Keratinocyte (primary cell): ENCODE measurements around the gene AHRR. TPM values are rescaled to one million over a fixed set of nuclear protein-coding genes. Genes with fewer than 3 reads are reported as not detected.

ENCODE experiments used
- DNase-seq: peaks from one replicate; pipeline ENCODE4 v3.0.0-alpha.2; 2011; ENCODE audit warnings: low read depth, missing footprints, low spot score
- FAIRE-seq: peaks from 2 replicates; lab custom pipeline; 2011; peaks lifted over from hg19 to GRCh38; lab: Jason Lieb, UNC
- H2AFZ ChIP-seq: 2 replicates; pipeline ENCODE4 v1.6.0; 2012; ENCODE audit warnings: low read length, control low read depth, inconsistent platforms; ENCODE audit not compliant: control insufficient read depth
- H3K27ac ChIP-seq: 2 replicates; pipeline ENCODE4 v1.5.1; 2011; ENCODE audit warnings: low read length; ENCODE audit not compliant: control insufficient read depth, insufficient read depth
- H3K27me3 ChIP-seq: 3 replicates; pipeline ENCODE4 v1.6.0; 2011; ENCODE audit warnings: low read length; ENCODE audit not compliant: control insufficient read depth, insufficient read depth; ENCODE audit errors: extremely low read depth
- H3K36me3 ChIP-seq, 2 experiments: 2 replicates in 1 of 2; 3 replicates in 1 of 2; pipeline ENCODE4 v1.5.1; 2011; ENCODE audit warnings: low read length in 2 of 2, mild to moderate bottlenecking in 1 of 2; ENCODE audit not compliant: control insufficient read depth in 2 of 2, insufficient read depth in 2 of 2; ENCODE audit errors: extremely low read depth in 1 of 2
- H3K4me1 ChIP-seq: 3 replicates; pipeline ENCODE4 v1.5.1; 2011; ENCODE audit warnings: low read length; ENCODE audit not compliant: control insufficient read depth, insufficient read depth; ENCODE audit errors: extremely low read depth
- H3K4me2 ChIP-seq: 3 replicates; pipeline ENCODE4 v1.6.0; 2011; ENCODE audit warnings: low read depth, low read length; ENCODE audit not compliant: control insufficient read depth, insufficient read depth; ENCODE audit errors: extremely low read depth
- H3K4me3 ChIP-seq, 3 experiments: fragments of 200-600 bp in 1 of 3; sonication (generic) in 1 of 3; 2 replicates in 2 of 3; 3 replicates in 1 of 3; pipeline ENCODE4 v1.5.1; 2011 to 2016; ENCODE audit warnings: low read length in 3 of 3, mild to moderate bottlenecking in 3 of 3, control low read depth in 2 of 3, inconsistent platforms in 1 of 3, low read depth in 1 of 3, mixed read lengths in 1 of 3, mixed run types in 1 of 3, moderate library complexity in 1 of 3; ENCODE audit not compliant: control insufficient read depth in 2 of 3, insufficient read depth in 2 of 3; ENCODE audit errors: extremely low read depth in 1 of 3
- H3K79me2 ChIP-seq: 2 replicates; pipeline ENCODE4 v1.6.0; 2012; ENCODE audit warnings: low read length; ENCODE audit not compliant: control insufficient read depth, insufficient read depth
- H3K9ac ChIP-seq: 3 replicates; pipeline ENCODE4 v1.6.0; 2011; ENCODE audit warnings: low read length; ENCODE audit not compliant: control insufficient read depth, insufficient read depth; ENCODE audit errors: extremely low read depth
- H3K9me1 ChIP-seq: 3 replicates; pipeline ENCODE4 v1.6.0; 2011; ENCODE audit warnings: low read length; ENCODE audit not compliant: control insufficient read depth, insufficient read depth; ENCODE audit errors: extremely low read depth
- H3K9me3 ChIP-seq: 2 replicates; pipeline ENCODE4 v1.5.1; 2012; ENCODE audit warnings: low read depth, low read length; ENCODE audit not compliant: control insufficient read depth
- H4K20me1 ChIP-seq: 3 replicates; pipeline ENCODE4 v1.6.0; 2011; ENCODE audit warnings: low read length; ENCODE audit not compliant: control insufficient read depth, insufficient read depth; ENCODE audit errors: extremely low read depth
- CTCF ChIP-seq, 3 experiments: IDR thresholded peaks in 1 of 3; conservative IDR thresholded peaks in 1 of 3; optimal IDR thresholded peaks in 1 of 3; 2 replicates in 2 of 3; 3 replicates in 1 of 3; pipeline versions ENCODE3 to v1.5.1; 2011; ENCODE audit warnings: low read length in 3 of 3, mild to moderate bottlenecking in 3 of 3, moderate library complexity in 2 of 3, control low read depth in 1 of 3, inconsistent platforms in 1 of 3; ENCODE audit not compliant: insufficient read depth in 2 of 3; ENCODE audit errors: extremely low read depth in 1 of 3
- EZH2 ChIP-seq: IDR thresholded peaks from one replicate; pipeline ENCODE4 v1.6.1; 2012; ENCODE audit warnings: inconsistent platforms, mild to moderate bottlenecking, low read length, moderate library complexity
- dilution Hi-C: fragments of 300-500 bp; cut with MboI; formaldehyde crosslinking; loops from one replicate; pipeline ENCODE4 v1.7.0; 2020; ENCODE audit warnings: low sequenced_read_pairs; ENCODE audit not compliant: extremely low pct_ligation_motif_present
- polyA plus RNA-seq, 5 experiments: library from polyadenylated mRNA; depleted of rRNA in 3 of 5; stranded (reverse) in 3 of 5; stranded (forward) in 1 of 5; unstranded in 1 of 5; fragments of >200 nt; gene quantifications; 1 replicate in 1 of 5; 2 replicates in 3 of 5; 3 replicates in 1 of 5; pipeline versions ENCODE4 v1.2.1 to v1.2.3, GENCODE V29; 2011 to 2012; ENCODE audit warnings: missing spikeins in 2 of 5, low read depth in 1 of 5, low replicate concordance in 1 of 5

Gene AHRR
- polyA plus RNA-seq, 1 donor (not counting 4 experiments of a cell fraction or from before 2014, with no cell fraction given), result 0.24 TPM

DNA sequence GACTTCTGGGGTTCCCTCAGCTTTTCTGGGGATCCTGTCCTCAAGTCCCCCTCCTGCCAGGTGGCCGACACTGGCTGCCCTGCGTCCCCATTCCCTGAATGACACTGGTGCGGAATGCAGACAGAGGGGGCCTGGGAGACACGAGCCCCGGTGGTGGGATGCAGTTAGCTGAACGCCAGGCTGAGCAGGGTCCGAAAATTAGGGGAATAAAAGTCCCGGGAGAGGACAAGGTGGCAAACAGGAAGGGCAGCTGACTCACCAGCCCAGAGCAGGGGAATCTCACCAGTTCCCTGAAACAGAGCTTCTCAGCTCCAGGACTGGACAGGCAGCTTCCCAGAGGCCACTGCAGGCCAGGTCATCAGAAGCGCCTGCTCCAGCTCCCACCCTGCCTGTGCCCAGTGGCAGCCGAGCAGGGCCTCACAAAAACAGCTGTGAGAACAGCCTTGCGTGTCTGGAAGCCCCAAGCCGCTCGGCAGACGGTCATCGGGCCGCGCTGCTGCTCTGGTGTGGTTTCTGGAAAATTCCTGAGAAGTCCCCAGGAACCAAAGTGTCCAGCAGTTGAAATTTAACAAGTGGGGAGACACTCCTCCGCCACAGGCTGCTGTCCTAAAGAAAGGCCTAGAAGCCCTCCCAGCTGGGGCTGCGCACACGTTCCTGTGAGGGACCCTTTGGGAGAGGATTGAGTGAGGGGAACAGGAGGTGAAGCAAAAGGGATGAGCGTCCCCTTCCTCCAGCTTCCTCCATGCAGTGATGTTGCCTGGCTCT is 73.8 kb downstream of the AHRR start:
- H3K4me2 ChIP-seq, result no peak overlapping the region
- dilution Hi-C loops, result no loop called here
- H3K9ac ChIP-seq, result no peak overlapping the region
- peaks cover 28% of the 10 kb centered on the region for H3K27me3 ChIP-seq
- DNase-seq (no peak), FAIRE-seq (no peak)
- TF ChIP-seq EZH2, result no peak
- no peak for TF ChIP-seq CTCF (optimal IDR thresholded peaks at IDR 0.05 in 1 of 3, IDR thresholded peaks at IDR 0.05 in 1 of 3, conservative IDR thresholded peaks at IDR 0.05 in 1 of 3; ENCODE audit: extremely low read depth in 1 of 3, insufficient read depth in 2 of 3, low read length in 3 of 3)
- no peaks in the 10 kb centered on the region for H3K36me3 ChIP-seq
- H2AFZ ChIP-seq, result no peak overlapping the region
- peaks cover 6% of the 10 kb centered on the region for H3K4me1 ChIP-seq
- no peak overlapping the region for H3K4me3 ChIP-seq
- no peaks in the 10 kb centered on the region for H3K9me3 ChIP-seq
- no peaks in the 10 kb centered on the region for H3K9me1 ChIP-seq
- no peak overlapping the region for H3K27ac ChIP-seq
- H4K20me1 ChIP-seq, result no peaks in the 10 kb centered on the region
- H3K79me2 ChIP-seq, result no peaks in the 10 kb centered on the region

DNA sequence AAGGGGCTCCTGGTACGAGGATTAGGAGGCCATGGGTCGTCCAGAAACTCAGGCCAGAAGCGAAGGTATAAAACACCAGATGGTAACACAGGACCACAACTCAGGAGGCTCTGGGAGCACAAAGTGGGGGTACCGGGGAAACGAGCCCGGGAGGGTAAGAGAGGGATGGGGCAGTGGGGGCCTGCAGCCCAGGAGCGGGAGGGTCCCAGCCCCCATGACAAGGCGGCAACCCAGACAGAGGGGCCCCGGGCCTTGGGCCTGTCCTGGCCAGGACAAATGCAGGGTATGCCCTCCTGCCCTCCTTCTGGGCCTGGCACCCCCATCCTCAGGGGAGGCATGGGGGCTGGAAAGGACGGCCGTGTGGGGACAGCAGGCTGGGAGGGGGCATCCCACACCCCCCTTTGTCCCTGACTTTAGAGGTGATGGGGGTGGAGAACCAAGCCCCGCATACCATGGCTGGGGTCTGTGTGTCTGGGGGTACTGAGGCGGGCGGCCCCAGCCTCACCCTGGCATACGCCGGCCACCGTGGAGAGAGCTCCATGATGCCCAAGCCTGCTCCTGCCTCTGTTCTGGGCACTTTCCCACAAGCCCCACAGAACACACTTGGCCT is 74.5 kb downstream of the AHRR start:
- dilution Hi-C loops, result no loop called here

More for the DNA sequence above, 74.5 kb downstream of the AHRR start:
- Histone ChIP-seq H3K9me1 (no peaks in the 10 kb centered on the region), H3K4me1 (peaks cover 6% of the 10 kb centered on the region), H3K79me2 (no peaks in the 10 kb centered on the region), H3K9me3 (no peaks in the 10 kb centered on the region), H2AFZ (no peak overlapping the region), H3K27ac (no peak overlapping the region), H3K4me2 (no peak overlapping the region), H4K20me1 (no peaks in the 10 kb centered on the region), H3K9ac (no peak overlapping the region), H3K4me3 (no peak overlapping the region), H3K36me3 (no peaks in the 10 kb centered on the region), H3K27me3 (peaks cover 29% of the 10 kb centered on the region)
- TF ChIP-seq CTCF (optimal IDR thresholded peaks at IDR 0.05 in 1 of 3, IDR thresholded peaks at IDR 0.05 in 1 of 3, conservative IDR thresholded peaks at IDR 0.05 in 1 of 3; ENCODE audit: extremely low read depth in 1 of 3, insufficient read depth in 2 of 3, low read length in 3 of 3) (no peak), EZH2 (no peak)
- DNase-seq (no peak), FAIRE-seq (no peak)
